DOHH2 (cell line): ENCODE measurements around the gene GMDS.

Experiments
- H3F3A ChIP-seq: fragments of 200-600 bp; sonication (generic), shearing (Covaris generic); 2 replicates; pipeline ENCODE4 v1.6.0; 2016; ENCODE audit warnings: antibody characterized with exemption, mild to moderate bottlenecking; ENCODE audit not compliant: control insufficient read depth, insufficient read depth
- H3K27ac ChIP-seq: fragments of 200-600 bp; sonication (generic); 2 replicates; pipeline ENCODE4 v1.5.1; 2014; ENCODE audit warnings: low read depth, mild to moderate bottlenecking, low read length, moderate library complexity
- H3K27me3 ChIP-seq: fragments of 200-600 bp; sonication (generic); 2 replicates; pipeline ENCODE4 v1.6.1; 2014; ENCODE audit warnings: mild to moderate bottlenecking, low read length, mixed read lengths; ENCODE audit not compliant: control insufficient read depth
- H3K36me3 ChIP-seq: fragments of 200-600 bp; sonication (generic); 2 replicates; pipeline ENCODE4 v1.6.1; 2014; ENCODE audit warnings: mild to moderate bottlenecking, low read length, moderate library complexity, mixed read lengths; ENCODE audit not compliant: control insufficient read depth
- H3K4me1 ChIP-seq: fragments of 200-600 bp; sonication (generic); 2 replicates; pipeline ENCODE4 v1.6.1; 2014; ENCODE audit warnings: mild to moderate bottlenecking, low read length, mixed read lengths; ENCODE audit not compliant: control insufficient read depth
- H3K4me2 ChIP-seq: fragments of 200-600 bp; sonication (generic); 2 replicates; pipeline ENCODE4 v1.6.0; 2014; ENCODE audit warnings: mild to moderate bottlenecking, low read length, moderate library complexity
- H3K4me3 ChIP-seq: fragments of 200-600 bp; sonication (generic); 2 replicates; pipeline ENCODE4 v1.5.1; 2014; ENCODE audit warnings: mild to moderate bottlenecking, low read length, mixed read lengths
- H3K79me2 ChIP-seq: fragments of 200-600 bp; sonication (generic); 2 replicates; pipeline ENCODE4 v1.6.1; 2014; ENCODE audit warnings: mild to moderate bottlenecking, low read length, mixed read lengths; ENCODE audit not compliant: control insufficient read depth
- H3K9me2 ChIP-seq: fragments of 200-600 bp; sonication (generic); replicated peaks from 2 replicates; pipeline ENCODE4 v1.6.1; 2014; ENCODE audit warnings: mild to moderate bottlenecking, low read length, mixed read lengths; ENCODE audit not compliant: control insufficient read depth
- H3K9me3 ChIP-seq: fragments of 200-600 bp; sonication (generic); 2 replicates; pipeline ENCODE4 v1.6.1; 2014; ENCODE audit warnings: antibody characterized with exemption, low read length, mixed read lengths; ENCODE audit not compliant: control insufficient read depth, insufficient read depth
- H4K20me1 ChIP-seq: fragments of 200-600 bp; sonication (generic); 2 replicates; pipeline ENCODE4 v1.6.0; 2014; ENCODE audit warnings: low read depth, mild to moderate bottlenecking, antibody characterized with exemption, low read length, moderate library complexity; ENCODE audit not compliant: control insufficient read depth, insufficient read depth
- EZH2phosphoT487 ChIP-seq: fragments of 200-600 bp; sonication (generic); IDR thresholded peaks from 2 replicates; pipeline ENCODE4 v1.6.1; 2017; ENCODE audit warnings: borderline replicate concordance, mild to moderate bottlenecking, antibody characterized with exemption, low read length, moderate library complexity, mixed read lengths
- TF ChIP-seq, protein P1 (sequence below): fragments of 200-600 bp; sonication (generic); IDR thresholded peaks from one replicate; pipeline ENCODE4 v1.5.1; 2014; ENCODE audit warnings: antibody characterized with exemption, mild to moderate bottlenecking, low read depth, low read length; ENCODE audit not compliant: poor library complexity, severe bottlenecking

GMDS gene

DNA sequence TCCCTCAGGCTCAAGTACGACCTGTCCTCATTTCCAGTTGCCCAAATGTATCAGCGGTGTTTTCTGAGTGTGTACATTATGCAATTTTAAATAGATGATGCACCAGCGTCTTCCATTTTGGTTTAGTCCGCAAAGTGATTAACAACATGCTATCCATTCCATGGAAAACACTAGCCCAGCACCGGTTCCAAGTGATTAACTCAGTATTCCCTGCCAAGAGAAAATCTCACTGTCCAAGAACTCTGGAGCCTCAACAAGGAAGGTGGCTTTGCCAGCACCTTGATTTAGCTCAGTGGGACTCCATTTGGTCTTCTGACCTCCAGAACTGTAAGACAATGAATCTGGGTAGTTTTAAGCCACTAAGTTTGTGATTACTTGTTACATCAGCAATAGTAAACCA lies 528.5 kb downstream of the GMDS start:
- no peaks in the 10 kb centered on the region for H4K20me1 ChIP-seq
- H3K9me3 ChIP-seq = no peaks in the 10 kb centered on the region
- H3K27ac ChIP-seq = no peak overlapping the region
- no peak overlapping the region for H3K4me3 ChIP-seq
- H3K79me2 ChIP-seq = no peaks in the 10 kb centered on the region
- H3K36me3 ChIP-seq = peaks cover 16% of the 10 kb centered on the region; the same call in 1 of the 2 replicates
- H3K9me2 ChIP-seq = no peaks in the 10 kb centered on the region
- H3K27me3 ChIP-seq = no peaks in the 10 kb centered on the region
- no peaks in the 10 kb centered on the region for H3K4me1 ChIP-seq
- no peaks in the 10 kb centered on the region for H3F3A ChIP-seq
- TF ChIP-seq, protein P1, sequence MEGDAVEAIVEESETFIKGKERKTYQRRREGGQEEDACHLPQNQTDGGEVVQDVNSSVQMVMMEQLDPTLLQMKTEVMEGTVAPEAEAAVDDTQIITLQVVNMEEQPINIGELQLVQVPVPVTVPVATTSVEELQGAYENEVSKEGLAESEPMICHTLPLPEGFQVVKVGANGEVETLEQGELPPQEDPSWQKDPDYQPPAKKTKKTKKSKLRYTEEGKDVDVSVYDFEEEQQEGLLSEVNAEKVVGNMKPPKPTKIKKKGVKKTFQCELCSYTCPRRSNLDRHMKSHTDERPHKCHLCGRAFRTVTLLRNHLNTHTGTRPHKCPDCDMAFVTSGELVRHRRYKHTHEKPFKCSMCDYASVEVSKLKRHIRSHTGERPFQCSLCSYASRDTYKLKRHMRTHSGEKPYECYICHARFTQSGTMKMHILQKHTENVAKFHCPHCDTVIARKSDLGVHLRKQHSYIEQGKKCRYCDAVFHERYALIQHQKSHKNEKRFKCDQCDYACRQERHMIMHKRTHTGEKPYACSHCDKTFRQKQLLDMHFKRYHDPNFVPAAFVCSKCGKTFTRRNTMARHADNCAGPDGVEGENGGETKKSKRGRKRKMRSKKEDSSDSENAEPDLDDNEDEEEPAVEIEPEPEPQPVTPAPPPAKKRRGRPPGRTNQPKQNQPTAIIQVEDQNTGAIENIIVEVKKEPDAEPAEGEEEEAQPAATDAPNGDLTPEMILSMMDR = no peak
- no peak for TF ChIP-seq EZH2phosphoT487
- H3K4me2 ChIP-seq = no peak overlapping the region

DNA sequence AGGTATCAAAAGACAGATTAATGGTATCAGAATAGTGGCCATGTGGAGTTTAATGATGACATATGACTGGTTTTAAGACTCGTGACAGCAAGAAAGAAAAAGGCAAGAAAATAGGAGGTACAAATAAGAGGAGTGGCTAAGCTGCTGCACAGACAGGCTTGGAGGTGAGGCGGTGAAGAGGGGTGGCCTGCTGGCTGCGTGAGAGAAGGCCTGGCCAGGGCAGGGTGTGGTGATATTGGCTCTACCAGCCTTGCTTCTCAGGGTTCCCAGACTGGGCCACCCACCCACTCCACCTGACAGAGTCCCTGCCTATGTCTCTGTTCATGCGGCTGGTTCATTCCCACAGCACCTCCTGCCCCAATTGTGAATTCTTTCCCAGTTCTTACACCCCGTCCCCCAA lies 529.0 kb downstream of the GMDS start:
- TF ChIP-seq EZH2phosphoT487 = no peak
- TF ChIP-seq, protein P1 = no peak
- H3K4me1 ChIP-seq = no peaks in the 10 kb centered on the region
- H3K79me2 ChIP-seq = no peaks in the 10 kb centered on the region
- H3K27me3 ChIP-seq = no peaks in the 10 kb centered on the region
- H3K9me3 ChIP-seq = no peaks in the 10 kb centered on the region
- H4K20me1 ChIP-seq = no peaks in the 10 kb centered on the region
- H3K9me2 ChIP-seq = no peaks in the 10 kb centered on the region
- no peak overlapping the region for H3K4me2 ChIP-seq
- H3K27ac ChIP-seq = no peak overlapping the region
- no peaks in the 10 kb centered on the region for H3F3A ChIP-seq
- no peak overlapping the region for H3K4me3 ChIP-seq
- peaks cover 16% of the 10 kb centered on the region; the same call in 1 of the 2 replicates for H3K36me3 ChIP-seq

DNA sequence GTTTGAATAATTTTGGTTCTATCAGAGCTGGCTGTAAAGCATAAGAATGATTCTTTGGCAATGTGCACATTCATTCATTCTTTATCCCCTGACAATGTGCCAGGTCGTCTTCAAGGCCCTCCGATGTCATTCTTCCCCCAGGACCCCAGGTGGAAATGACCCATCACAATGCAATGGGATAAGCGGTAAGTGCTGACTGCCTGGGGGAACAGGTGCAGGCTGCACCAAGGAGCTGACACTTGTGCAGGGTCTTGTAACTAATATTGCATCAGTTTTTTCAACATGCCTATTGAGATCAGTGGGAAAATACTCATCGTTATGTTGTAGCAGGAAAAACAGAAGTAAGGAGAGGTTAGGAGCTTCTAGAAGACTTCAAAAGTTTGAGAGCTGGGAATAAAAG lies 530.1 kb downstream of the GMDS start:
- Histone ChIP-seq H3K27me3 (no peaks in the 10 kb centered on the region), H3K4me2 (no peak overlapping the region), H3K9me2 (no peaks in the 10 kb centered on the region), H3K4me1 (no peaks in the 10 kb centered on the region), H3K79me2 (no peaks in the 10 kb centered on the region), H3K4me3 (no peak overlapping the region), H3K27ac (no peak overlapping the region), H3F3A (no peaks in the 10 kb centered on the region), H4K20me1 (no peaks in the 10 kb centered on the region), H3K36me3 (peaks cover 16% of the 10 kb centered on the region; the same call in 1 of the 2 replicates), H3K9me3 (no peaks in the 10 kb centered on the region)
- TF ChIP-seq, protein P1 = no peak
- TF ChIP-seq EZH2phosphoT487 = no peak

DNA sequence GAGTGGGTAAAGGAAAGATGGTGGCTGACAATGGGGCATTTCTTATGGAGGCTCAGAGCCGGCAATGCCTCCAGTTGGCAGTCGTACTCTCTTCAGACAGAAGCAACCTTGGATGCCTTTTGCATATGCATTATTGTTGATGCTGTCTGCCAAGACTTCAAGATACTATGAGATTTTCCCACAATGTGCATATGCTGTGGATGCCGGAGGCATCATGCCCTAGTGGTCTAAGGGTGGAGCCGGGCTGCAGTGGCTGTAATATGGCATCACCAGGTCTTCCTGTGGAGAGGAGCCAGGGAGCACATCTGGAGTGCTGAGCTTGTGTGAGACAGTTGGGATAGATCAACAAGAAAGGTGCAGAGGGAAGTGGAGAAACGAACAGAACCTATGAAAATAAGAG lies 530.8 kb downstream of the GMDS start:
- Histone ChIP-seq H3F3A (no peaks in the 10 kb centered on the region), H3K79me2 (no peaks in the 10 kb centered on the region), H3K9me3 (no peaks in the 10 kb centered on the region), H3K9me2 (no peaks in the 10 kb centered on the region), H3K4me1 (no peaks in the 10 kb centered on the region), H3K36me3 (peaks cover 16% of the 10 kb centered on the region; the same call in 1 of the 2 replicates), H4K20me1 (no peaks in the 10 kb centered on the region), H3K27ac (no peak overlapping the region), H3K4me3 (no peak overlapping the region), H3K4me2 (no peak overlapping the region), H3K27me3 (no peaks in the 10 kb centered on the region)
- TF ChIP-seq, protein P1 = no peak
- no peak for TF ChIP-seq EZH2phosphoT487
